Hematopoietic multipotent progenitor cell treated with erythropoietin and hydrocortisone succinate and interleukin-3 and kit ligand, for 15 days (in vitro differentiated cells): ENCODE data around the gene REN.

Source experiments
- DNase-seq: peaks from one replicate; pipeline ENCODE4 v3.0.0-alpha.2; 2015; ENCODE audit warnings: low spot score

The REN gene

GRCh38 chr1:204153667-204154066 lies 12.5 kb downstream of the REN start:
- no peak for DNase-seq

GRCh38 chr1:204152310-204153044 lies 13.7 kb downstream of the REN start:
- DNase-seq, result no peak

DNA sequence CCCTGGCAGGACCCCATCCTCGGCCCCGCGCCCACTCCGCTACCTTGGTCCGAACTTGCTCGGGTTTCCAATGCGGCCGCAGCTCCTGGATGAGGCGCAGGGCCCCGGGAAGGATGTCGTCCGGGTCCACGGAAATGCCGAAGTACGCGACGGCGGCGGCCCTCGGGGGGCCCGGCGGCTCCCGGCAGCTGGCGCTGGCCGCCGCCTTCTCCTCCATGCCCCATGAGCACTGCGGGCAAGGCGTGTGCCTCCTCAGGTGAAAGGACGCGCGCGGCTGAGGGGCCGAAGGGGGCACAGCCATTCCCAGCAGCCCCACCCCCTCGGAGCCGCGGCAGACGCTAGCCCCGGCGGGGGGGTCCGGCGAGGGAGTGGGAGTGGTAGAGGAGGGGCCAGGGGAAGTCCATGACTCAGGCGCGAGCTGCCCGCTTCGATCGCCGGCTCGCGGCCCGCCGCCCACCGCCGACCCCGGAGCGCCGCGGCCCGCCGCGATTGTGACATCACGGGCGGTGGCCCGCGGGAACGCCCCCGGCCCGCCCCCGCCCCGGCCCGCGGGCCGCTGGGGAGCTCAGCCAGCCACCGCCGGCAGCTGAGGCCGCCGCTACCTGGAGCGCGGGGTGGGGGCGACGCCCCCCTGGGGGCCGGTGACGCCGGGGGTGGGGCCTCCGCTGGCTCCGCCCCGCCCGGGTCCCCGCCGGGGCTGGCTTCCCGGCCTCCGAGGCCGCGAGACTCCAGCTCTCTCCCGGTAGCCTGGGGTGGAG lies 14.4 kb downstream of the REN start, which contains the start of gene ETNK2:
ETNK2 (minus strand) TSS at position 493 of the 758 bp plus-strand sequence; CDS start at position 301, 192 bp downstream.
- no peak for DNase-seq

GRCh38 chr1:204150702-204151551 lies 15.2 kb downstream of the REN start:
- no peak for DNase-seq

DNA sequence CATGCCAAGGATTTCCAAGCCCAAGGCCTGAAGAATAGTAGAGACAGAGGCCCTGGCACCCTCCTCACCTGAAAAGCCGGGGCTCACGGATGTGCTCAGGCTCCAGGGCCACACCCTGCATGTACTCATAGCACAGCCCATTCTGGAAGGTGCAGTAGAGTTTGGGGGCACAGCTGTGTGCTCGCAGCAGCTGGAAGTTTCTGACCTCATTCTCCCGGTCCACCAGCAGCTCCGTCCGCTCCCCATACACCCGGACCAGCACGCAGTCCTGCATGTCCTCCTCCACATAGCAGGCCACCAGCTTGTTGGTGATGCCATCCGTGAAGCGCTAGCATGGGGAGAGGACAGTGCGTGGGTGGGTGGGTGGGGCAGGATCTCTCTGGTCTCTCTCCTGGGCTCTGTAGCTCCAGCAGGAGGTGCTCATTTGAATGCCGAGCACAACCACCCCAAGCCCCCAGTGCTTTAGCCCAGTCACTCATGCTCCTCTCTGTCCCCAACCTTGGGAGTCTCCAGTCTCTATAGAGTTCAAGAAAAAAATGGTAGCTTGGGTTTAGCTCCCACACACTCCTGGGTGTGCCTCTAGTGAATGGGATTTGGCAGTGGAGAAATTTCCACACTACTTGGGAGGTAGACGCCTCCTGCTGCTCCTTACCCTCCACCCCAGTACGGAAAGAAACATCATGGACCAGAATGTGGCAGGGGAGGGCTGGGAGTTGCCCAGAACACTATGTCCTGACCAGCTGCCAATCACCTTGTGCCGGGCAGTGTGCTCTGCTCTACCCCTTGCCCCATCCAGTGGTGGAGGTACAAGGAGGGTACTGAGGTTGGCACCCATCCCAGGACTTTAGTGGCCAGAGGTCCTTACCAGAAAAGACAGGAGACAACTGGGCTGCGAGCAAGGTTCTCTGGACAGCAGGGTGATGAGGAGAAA lies 16.2 kb downstream of the REN start:
- DNase-seq, result no peak

- DNase-seq, result no peak
Observed at GRCh38 chr1:204149107-204149506, 17.0 kb downstream of the REN start.

DNA sequence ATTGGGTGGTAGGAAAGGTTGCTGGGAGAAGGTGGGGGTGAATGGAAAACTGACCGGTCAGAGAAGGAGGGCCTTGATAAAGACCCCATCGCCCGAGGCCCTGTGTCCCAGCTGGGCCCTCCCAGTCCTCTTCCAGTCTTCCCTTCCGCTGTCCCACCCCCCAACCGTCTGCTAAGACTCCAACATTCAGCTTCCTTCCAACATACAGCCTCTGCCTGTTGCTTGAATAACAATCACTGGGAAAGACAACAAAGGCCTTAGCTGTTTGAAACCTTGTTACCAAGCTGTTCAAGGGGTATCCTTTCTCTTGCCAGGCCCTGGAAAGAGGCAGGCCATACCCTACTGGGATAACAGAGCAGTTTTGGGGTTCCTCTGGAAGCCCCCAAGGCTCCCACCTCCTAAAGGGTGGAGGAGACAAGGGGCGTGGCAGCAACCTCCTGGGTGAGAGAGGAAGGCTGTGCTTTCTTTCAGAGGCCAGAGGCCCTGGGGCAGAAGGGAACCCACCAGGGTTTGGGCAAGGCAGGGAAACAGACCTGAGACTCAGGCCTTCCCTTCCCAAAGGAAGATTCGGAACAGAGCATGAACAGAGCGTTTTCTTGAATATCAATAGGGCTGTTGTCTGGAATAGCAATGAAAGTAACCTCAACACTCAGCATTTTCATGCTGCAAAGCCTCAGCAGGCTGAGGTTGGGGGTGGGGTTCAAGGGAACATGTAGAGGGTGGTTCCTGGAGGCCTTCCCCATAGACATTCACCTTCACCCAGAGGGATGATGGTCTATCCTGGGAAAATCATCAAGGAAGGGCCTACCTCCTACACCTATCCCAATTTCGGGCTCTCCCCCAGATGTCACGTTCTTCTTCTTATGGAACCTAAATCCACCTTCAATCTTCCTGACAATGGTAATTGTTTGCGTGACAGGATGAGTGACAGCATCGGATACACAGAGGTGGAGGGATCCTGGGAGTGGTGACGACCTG lies 18.4 kb downstream of the REN start:
- DNase-seq, result no peak

DNA sequence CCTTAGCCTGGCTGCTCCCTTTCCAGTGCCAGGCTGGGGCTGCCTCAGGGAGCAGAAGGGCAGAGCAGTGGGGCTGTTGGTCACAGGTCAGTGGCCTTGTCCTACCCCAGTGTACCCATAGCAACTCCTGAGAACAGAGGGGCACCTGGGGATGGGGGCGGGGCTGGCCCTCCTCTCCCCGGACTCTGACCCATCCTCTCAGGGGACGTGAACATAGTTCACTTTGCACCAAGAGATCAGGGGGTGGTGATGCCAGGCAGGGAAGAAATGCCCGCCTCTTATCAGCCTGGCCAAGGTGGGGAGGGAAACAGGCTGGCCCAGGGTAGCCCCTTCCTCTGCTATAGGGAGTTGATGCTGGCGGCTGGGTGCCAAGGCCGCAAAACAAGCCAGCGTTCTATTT lies 19.2 kb downstream of the REN start:
- DNase-seq, result no peak

DNA sequence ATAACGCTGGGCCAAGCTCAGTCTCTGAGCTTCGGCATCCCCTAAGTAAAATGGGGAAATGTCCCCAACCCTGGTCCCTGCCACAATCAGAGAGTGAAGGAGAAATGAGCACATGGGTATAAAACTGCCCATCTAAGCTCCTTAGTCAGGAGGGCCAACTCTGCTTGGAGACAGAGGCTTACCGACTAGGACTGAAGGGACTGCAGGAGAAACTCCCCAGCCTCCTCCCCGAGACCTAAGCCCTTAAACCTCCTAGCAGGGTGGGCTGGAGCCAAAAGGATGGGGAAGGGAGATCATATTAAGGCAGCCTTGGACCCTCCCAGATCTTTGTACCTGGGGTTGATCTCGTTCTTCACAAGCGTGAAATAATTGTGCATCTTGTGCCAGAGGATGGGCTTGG lies 19.8 kb downstream of the REN start:
- DNase-seq, result no peak

GRCh38 chr1:204145033-204145504 lies 21.1 kb downstream of the REN start:
- DNase-seq, result no peak

DNA sequence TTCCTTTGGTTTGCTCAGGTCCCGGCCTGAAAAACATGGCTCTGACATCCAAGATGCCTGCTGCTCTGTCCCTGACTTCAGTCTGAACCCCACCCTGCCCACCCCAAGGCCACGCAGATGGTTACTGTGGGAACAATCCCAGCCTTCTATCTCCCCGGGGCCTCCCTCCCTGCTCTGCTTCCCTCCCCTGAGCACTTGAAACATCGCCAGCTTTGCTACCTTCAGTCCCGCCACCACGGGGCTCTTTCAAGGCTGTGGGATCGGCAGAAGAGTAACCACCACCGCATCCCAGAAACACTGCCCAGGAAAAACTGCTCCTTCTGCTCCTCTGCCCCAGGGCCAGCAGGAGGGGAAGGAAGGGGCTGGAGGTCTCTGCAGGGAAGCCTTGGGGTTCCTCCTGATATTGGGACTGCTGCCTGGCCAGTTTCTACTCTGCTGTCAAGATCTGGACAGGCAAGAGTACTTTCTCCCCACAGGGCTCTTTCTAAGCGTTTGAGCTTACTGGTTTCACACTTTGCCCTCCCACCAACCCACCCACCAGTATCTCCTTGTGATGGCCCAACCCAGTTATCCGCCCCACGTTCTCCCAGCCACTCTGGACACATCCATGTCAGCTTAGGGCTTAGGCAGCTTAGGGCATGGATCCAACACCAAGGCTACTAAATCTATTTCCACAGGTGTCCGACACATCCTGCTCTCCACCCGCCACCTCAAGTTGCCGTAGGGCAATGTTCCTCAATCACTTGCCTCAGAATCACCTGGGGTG lies 22.7 kb downstream of the REN start:
- DNase-seq, result no peak

- no peak for DNase-seq
Observed at GRCh38 chr1:204142032-204142974, 23.8 kb downstream of the REN start.

- no peak for DNase-seq
Observed at GRCh38 chr1:204141131-204141530, 25.0 kb downstream of the REN start.

GRCh38 chr1:204139952-204140351 lies 26.2 kb downstream of the REN start:
- DNase-seq, result no peak

GRCh38 chr1:204139088-204139487 lies 27.0 kb downstream of the REN start:
- DNase-seq, result no peak

DNA sequence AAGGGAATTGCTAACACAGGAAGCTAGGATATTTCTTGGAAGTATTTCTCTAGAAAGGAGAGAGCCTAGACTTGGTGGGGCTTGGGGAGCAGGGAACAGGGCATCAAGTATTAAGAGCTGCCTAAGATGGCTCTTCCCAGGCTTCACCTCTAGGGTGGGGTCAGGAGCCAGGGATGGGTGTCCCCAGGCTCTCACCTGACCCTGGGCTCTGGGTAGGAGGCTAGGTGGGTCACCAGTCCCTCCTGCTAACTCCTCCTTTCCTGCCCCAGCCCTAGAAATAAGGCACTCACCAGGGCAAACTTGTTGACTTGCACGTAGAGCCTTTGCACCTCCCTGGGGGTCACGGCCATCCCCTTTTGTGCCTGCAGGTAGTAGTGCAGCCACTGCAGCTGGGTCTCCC lies 29.3 kb downstream of the REN start:
- DNase-seq, result no peak

- DNase-seq, result no peak
Observed at GRCh38 chr1:204134103-204134502, 32.0 kb downstream of the REN start.

DNA sequence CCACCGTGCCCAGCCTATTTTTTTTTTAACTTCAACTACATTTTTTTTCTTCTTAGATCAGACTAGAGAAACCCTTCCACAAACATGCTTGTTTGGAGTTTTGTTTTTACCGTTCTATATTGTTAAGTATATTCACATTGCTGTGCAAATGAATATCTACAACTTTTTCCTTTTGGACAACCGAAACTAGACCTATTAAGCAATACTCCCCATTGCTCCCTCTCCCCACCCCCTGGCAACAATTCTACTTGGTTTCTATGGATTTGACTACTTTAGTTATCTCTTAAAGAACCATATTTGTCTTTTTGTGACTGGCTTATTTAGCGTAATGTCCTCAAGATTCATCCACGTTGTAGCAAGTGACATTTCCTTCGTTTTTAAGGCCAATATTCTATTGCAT lies 33.4 kb downstream of the REN start:
- no peak for DNase-seq
